ENCODE data around the gene HOXC9. TPM values are rescaled to one million over a fixed set of nuclear protein-coding genes. Genes with fewer than 3 reads are reported as not detected.

The HOXC9 gene
- total RNA-seq, 1 donor, result 0.86 TPM

DNA sequence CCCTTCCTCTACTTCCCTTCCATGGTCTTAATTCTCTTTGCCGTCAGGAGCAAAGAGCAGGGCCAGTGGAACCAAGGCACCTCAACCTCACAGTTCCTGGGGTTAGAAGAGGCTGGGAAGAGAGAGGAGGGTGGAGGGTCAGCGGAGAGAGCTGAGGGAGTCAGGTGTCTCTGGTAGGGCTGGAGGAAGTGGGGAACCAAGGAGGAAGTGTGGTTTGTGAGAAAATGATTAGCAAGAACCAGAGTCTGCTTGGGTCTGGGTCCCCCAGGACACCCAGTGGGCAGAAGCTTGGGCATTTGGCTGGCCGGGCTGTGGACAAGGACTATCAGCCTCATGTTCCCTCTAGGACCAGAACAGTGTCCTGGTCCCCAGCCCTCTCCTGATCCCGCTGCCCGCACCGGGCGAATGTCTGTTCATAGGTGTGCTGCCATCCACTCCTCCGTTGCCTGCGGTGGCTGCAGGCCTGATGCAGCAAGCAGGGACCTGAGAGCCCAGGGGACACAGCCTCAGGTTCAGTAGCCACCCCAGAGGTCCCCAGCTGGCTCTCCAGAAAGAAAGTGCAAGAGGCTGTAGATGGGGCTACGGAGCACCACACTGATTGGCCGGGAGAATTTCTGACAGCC is 42.9 kb upstream of the HOXC9 start:
- TF ChIP-seq, protein P1, sequence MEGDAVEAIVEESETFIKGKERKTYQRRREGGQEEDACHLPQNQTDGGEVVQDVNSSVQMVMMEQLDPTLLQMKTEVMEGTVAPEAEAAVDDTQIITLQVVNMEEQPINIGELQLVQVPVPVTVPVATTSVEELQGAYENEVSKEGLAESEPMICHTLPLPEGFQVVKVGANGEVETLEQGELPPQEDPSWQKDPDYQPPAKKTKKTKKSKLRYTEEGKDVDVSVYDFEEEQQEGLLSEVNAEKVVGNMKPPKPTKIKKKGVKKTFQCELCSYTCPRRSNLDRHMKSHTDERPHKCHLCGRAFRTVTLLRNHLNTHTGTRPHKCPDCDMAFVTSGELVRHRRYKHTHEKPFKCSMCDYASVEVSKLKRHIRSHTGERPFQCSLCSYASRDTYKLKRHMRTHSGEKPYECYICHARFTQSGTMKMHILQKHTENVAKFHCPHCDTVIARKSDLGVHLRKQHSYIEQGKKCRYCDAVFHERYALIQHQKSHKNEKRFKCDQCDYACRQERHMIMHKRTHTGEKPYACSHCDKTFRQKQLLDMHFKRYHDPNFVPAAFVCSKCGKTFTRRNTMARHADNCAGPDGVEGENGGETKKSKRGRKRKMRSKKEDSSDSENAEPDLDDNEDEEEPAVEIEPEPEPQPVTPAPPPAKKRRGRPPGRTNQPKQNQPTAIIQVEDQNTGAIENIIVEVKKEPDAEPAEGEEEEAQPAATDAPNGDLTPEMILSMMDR (IDR thresholded peaks at IDR 0.05; ENCODE audit: insufficient read depth, low read depth, low read length), result no peak
- DNase-seq (ENCODE audit: low read depth), result no peak
- H3K4me3 ChIP-seq (ENCODE audit: low read depth, low read length), result no peak overlapping the region

DNA sequence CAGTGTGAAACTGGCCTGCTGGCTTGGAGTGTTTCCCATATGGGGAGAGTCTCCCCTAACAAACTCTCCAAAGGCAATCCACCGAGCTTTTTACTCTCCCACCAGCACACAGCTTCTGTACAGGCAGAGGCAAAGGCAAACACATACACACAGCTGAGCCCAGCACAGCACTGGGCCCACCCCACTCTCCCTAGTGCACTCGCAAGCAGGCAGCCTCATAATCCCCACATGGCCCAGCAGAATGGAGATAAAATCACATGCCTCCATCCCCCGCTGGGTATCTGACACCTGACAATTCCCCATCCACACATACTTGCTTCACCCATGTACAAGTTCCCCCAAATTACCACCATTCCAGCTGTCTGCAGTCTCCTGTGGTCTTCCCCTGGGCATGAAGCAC is 41.8 kb upstream of the HOXC9 start:
- no peak overlapping the region for H3K4me3 ChIP-seq (ENCODE audit: low read depth, low read length)
- DNase-seq (ENCODE audit: low read depth), result no peak
- TF ChIP-seq, protein P1 (IDR thresholded peaks at IDR 0.05; ENCODE audit: insufficient read depth, low read depth, low read length), result no peak

DNA sequence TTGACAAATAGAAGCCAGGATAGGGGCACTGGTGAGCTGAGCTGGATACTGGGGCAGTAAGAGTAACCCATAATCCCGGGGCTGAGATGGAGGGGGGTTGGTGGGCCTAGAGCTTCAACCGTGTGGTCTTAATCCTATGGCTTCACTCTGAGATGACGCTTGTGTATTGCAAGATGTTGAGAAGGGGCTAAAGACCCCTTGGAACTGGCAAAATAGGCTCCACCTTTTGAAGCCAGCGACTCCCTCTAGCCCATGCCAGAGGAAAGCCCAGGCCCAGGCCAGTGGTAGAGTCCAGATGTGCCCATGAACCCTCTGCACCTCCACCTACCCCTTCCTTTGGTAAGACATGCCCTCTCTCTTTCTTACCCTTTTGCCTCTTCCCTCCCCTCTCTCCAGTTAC is 40.6 kb upstream of the HOXC9 start:
- H3K4me3 ChIP-seq (ENCODE audit: low read depth, low read length), result no peak overlapping the region
- TF ChIP-seq, protein P1 (IDR thresholded peaks at IDR 0.05; ENCODE audit: insufficient read depth, low read depth, low read length), result no peak
- DNase-seq (ENCODE audit: low read depth), result no peak

DNA sequence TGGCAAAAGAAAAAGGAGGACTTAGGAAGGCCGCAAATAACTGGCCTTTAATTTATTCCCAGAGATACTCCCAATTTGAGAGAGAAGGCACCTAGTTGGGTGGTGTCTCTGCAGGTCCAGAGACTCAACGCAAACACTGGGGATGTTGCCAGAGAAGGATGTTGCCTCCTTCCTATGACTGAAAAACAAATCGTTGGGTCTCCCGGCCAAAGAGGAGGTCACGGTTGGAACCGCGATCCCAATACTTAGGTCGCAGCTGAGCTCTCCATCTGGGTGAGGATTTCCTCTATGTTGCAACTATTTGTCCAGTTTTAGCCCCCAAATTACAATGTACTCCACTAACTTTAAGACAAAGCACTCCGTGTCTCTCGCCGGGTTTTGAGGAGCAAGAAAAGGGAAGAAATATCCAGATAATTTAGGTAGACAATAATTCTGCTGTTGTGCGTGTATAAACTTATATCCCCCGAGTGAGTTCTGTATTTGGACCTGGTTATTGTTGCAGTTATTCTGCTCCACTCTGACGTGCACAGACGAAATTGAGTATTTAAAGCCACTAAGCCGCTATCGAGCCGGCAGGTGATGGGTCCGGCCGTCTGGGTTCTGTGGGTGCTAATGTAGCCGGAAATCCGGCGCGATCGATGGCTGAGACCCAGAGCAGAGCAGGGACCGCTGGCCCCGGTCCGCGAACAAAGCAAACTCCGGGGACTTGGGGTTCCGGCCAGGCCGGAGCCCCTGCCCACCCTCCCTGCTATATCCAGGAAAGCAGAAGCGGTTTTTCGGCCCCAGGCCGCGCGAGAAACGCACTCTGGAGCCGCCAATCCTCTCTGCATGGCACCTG is 39.6 kb upstream of the HOXC9 start:
- DNase-seq (ENCODE audit: low read depth), result no peak
- TF ChIP-seq, protein P1 (IDR thresholded peaks at IDR 0.05; ENCODE audit: insufficient read depth, low read depth, low read length), result no peak
- H3K4me3 ChIP-seq (ENCODE audit: low read depth, low read length), result no peak overlapping the region

DNA sequence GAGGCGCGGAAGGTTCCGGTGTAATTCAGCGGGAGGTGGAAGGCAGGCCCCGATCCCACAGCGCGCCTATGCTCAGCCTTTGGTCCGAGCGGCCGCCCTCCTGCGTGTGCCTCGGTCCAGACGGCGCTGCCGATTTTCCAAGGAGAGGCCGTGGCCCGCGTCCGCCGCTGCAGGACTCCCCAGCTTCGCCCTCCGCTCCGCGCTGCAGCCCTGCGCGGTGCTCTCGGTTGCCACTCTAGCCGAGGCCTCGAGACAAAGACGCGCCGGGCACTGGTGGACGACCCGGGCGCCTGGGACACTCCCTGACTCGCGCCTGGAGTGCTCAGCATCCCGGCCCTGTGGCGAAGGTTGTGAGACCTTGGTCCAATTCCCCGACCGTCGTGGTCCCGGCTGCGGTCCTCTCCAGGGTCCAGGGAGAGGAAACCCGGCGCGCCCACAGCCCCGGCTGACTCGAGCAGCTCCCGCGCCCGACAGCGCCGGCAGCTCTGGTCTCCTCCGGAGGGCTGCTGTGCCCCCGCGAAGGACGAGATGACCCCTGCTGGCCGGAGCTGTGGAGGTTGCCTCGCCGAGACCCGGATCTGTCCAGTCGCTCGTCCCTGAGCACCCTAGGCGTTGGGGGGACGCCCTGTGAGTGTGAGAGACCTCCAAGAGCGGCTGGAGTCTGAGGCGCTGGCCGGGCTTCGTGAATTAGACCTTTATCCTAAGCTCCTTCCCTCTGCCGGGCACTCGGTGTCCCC is 38.8 kb upstream of the HOXC9 start:
- TF ChIP-seq, protein P1 (IDR thresholded peaks at IDR 0.05; ENCODE audit: insufficient read depth, low read depth, low read length), result no peak
- H3K4me3 ChIP-seq (ENCODE audit: low read depth, low read length), result no peak overlapping the region
- DNase-seq (ENCODE audit: low read depth), result no peak

DNA sequence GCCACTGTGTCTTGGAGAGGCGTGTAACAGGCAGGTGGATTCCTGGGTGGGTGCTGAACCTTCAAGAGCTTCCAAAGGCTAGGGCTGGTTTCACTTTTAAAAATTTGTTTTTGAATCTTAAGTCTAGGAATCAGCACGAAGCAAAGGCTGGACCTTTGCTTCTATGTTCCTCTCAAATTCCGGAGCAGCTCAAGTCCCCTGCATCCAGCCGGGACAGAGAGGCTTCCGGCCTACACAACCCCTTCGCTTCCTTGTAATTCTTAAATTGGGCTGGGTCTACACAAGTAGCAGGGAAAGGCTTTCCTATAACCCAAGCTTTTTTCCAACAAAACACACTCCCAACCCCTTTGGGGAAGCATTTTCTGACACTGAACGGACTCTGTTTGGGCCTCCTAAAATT is 37.0 kb upstream of the HOXC9 start:
- TF ChIP-seq, protein P1 (IDR thresholded peaks at IDR 0.05; ENCODE audit: insufficient read depth, low read depth, low read length), result no peak
- H3K4me3 ChIP-seq (ENCODE audit: low read depth, low read length), result no peak overlapping the region
- DNase-seq (ENCODE audit: low read depth), result no peak
